Stimulated activated CD4-positive, alpha-beta T cell treated with anti-CD3 and anti-CD28 coated beads, TNF-alpha, amount 100 ng/mL, for 48 hours (primary cell): ENCODE results near the gene ITGA2B.
A peak's percentile ranks its signal among the peaks of the same experiment; 100 is the strongest.
"Not testable (repeated sequence)": the region's sequence is repeated elsewhere in the genome, so short reads cannot be mapped to it uniquely, and the experiment has no call there.

Experiments used
- DNase-seq, 3 donors: peaks; one replicate each; pipeline ENCODE4 v3.0.0-alpha.2; 2020; ENCODE audit warnings: low read depth in 3 of 3

Gene ITGA2B

DNA sequence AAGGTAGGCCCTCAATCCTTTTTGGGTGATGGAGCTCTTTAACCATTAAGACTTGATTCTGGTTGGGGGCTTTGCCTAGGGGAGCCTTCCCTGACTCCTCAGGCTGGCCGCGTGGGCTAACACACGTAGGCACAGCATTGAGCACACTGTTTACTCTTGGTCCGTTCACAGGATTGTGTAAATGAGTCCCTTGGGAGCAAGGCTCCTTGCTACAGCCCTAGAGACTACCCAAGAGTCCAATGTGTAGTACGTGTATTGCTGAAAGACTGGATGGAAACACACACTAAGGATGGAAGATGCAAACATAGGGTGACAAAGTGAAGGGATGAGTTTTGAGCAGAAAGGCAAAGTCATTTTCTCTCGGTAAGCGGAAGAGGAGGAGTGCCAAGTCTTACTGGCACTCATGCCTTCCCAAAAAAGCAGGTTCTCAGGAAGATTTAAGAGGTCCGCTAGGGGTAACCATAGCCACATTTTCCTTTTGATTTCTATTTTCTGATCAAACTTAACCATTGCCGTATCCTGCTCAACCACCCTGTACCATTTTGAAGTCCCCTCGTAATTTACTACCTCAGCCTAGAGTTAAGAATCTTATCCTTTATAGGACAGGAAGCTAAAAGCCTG, 911 bp upstream of the ITGA2B start:
- DNase-seq = no peak

- DNase-seq = no peak
Measured at GRCh38 chr17:44389723-44390202, 314 bp upstream of the ITGA2B start.

- DNase-seq = no peak
Measured at GRCh38 chr17:44387804-44388203, 1.6 kb downstream of the ITGA2B start.

DNA sequence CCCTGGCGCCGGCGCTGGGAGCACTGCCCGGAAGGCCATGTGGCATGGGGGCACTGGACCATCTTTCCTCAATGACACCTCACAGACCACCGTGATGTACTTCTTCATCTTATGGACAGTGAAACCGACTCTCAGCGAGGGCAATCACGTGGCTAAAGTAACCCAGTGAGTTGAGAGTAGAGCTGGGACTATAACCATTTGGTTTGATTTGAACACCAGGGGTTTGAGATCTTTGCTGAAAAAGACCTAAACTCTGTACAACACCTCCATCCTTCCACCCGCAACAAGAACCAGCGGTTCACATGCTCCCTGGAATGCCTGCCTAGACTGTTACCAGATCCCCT, 3.3 kb downstream of the ITGA2B start:
- no peak for DNase-seq

- peak; percentile 80 to 88 (median 81) for DNase-seq
Measured at GRCh38 chr17:44385287-44386181, 3.9 kb downstream of the ITGA2B start.

DNA sequence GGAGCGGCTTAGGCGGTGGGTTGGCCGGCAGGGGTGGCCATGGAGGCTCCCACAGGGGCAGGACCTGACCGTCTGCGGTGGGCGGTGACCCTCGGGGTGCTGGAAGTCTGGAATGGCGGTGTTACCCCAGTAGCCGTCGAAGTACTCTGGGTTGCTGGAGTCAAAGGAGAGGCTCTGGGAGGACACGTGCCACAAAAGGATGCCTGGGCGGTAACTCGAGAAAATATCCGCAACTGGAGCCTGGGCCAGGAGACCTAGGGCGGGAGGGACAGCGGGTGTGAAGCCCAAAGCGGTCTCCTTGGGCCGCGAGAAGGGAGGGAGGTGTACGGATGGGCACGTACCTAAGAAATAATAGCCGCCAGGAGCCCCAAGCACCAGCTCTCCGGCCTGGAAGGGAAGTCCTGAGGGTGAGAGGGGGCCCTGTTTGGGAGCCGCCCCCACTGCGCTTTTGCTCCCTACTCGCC, 4.6 kb downstream of the ITGA2B start:
- DNase-seq = peak in 1 of 3 donors; percentile 11

- no peak for DNase-seq
Measured at GRCh38 chr17:44384281-44384822, 5.1 kb downstream of the ITGA2B start.

DNA sequence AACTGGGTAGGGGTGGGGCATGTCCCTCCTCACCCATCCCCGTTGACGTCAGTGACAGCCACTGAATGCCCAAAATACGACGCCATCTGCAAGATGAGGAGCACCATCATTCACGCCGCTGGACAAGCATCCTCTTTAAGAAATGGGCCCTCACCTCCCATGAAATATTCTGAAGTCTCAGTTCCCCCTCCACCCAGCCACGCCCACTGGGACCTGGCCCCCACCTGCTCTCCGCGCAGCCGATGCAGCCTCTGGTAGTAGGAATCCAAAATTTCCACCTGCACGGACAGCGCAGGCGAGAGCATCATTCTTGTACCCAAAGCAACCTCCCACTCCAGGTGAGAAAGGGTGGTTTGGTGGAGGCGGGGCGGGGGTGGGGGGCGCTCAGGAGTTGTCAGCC, 5.6 kb downstream of the ITGA2B start:
- DNase-seq = no peak

GRCh38 chr17:44383363-44383762, 6.1 kb downstream of the ITGA2B start:
- DNase-seq = no peak

DNA sequence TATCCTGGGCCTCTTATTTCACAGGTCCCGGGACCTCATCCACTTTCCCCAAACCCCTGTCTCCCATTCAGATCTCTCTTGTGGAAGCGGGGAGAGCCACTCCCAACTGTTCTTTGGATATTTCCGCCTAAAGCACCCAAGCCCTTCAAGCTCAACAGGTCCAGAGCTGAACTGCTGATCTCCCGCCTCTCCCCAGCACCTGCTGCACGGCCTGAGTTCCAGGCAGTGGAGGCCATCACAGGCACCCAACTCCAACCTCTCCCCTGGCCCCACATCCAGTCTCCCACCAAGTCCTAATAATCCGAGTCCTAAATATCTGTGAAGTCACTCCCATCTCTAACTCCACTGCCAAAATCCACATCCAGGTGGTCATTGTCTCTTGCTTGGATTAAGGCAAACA, 6.5 kb downstream of the ITGA2B start:
- DNase-seq = no peak

DNA sequence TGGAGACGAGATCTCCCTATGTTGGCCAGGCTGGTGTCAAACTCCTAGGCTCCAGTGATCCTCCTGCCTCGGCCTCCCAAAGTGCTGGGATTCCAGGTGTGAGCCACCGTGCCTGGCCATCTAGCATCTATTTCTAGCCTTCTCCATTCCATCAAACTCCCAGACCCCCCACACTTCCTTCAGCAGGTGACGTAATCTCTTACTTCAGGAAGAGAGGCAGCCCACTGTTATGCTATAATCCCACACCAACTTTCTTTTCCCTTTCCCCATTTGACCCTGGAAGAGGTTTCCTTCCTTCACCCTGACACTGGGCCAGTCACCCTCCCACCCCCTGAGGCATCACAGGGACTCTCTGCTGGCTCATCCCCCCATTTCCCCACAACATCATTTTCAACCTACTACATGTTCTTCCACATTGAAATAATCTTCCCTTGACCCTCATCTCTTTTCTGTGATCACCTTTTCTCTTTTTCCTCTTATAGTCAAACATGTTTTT, 7.6 kb downstream of the ITGA2B start:
- DNase-seq = no peak

- no peak for DNase-seq
Measured at GRCh38 chr17:44380767-44381166, 8.7 kb downstream of the ITGA2B start.

- no peak for DNase-seq
Measured at GRCh38 chr17:44379887-44380286, 9.6 kb downstream of the ITGA2B start.

- no peak for DNase-seq
Measured at GRCh38 chr17:44378171-44378705, 11.2 kb downstream of the ITGA2B start.

DNA sequence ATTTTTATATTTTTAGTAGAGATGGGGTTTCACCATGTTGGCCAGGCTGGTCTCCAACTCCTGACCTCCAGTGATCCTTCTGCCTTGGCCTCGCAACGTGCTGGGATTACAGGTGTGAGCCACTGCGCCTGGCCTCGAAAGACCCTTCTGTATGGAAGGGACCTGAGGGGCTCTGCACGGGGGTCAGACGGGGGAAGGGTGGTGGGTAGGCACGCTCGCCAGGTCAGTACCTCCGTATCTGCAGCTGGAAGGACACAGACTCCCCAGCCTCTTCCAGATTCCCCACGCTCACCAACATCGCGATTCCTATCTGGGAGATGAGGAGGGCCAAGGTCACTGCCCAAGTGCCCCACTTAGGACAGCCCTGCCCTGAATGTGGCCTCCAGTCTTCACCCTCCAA, 12.7 kb downstream of the ITGA2B start:
- DNase-seq = no peak

DNA sequence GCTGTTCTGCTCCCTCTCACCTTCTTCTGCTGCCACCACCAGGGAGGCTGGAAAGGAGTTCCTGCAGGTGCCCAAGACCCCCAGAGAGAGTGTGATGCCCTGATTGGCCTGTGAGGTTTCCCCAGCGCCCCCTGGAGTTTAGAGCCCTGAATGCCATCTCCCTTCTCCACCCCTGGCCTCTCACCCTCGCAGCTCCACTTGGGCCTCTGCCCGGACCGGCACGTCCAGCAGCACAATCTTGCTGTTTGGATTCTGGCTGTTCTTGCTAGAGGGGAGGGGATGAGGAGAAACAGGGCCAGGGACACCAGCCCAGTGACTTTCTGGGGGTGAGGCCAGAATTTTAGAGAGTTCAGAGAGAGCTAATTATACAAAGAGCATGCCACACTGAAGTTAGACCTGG, 13.3 kb downstream of the ITGA2B start:
- DNase-seq = peak in 1 of 3 donors; percentile 26

- no peak for DNase-seq
Measured at GRCh38 chr17:44375196-44376017, 14.0 kb downstream of the ITGA2B start.

DNA sequence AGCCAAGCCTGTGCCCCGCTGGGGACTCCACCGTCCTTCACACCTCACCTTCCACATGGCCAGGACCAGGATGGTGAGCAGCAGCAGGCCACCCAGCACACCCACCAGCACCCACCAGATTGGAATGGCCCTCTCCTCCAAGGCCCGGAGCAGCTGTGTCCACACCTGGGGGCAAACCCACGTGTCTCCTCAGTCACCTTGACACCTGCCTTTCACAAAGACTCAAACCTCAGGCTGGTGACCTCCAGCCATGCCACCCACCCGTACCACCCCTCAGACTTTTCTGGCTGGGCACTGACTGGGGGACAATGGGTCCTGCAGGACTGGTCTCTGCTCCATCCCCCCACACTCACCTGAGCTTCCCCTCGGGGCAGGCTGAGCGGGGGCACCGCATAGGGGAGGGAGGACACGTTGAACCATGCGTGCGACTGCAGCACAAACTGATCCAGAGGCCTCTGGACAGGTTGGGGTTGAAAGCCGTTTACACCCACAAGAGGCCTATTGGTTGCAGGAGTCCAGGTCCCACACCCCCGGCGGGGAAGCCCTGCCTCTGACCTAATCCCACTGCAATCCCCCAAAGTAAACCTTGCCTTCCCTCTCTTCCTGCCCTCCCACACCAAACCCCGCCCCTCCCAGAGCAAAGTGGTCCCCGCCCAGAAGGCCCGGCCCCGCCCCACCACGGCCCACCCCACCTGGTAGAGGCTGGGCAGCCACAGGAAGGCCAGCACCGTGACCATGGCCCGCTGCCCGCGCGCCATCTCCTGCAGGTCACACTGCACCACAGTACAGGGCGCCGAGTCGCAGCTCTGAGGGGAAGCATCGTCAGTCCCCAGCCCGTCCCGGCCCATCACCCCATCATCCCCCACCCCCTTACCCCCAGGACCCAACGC, 14.9 kb downstream of the ITGA2B start:
- DNase-seq = no peak

DNA sequence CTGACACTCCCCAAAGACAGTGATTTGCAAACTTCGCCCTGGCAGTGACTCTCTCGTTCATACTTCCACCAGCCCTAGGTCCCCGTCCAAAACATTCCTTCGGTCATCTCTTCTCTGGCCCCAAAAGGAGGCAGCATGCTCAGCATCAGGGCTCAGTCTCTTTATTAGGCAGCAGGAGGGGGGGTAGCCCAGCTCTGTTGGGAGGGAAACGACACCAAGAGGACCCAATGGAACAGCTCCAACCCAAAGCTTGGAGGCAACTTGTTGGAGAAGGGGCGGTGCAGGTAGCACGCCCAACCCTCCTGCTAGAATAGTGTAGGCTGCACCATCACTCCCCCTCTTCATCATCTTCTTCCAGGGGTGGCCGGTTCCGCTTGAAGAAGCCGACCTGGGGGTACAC, 17.4 kb downstream of the ITGA2B start:
- no peak for DNase-seq

DNA sequence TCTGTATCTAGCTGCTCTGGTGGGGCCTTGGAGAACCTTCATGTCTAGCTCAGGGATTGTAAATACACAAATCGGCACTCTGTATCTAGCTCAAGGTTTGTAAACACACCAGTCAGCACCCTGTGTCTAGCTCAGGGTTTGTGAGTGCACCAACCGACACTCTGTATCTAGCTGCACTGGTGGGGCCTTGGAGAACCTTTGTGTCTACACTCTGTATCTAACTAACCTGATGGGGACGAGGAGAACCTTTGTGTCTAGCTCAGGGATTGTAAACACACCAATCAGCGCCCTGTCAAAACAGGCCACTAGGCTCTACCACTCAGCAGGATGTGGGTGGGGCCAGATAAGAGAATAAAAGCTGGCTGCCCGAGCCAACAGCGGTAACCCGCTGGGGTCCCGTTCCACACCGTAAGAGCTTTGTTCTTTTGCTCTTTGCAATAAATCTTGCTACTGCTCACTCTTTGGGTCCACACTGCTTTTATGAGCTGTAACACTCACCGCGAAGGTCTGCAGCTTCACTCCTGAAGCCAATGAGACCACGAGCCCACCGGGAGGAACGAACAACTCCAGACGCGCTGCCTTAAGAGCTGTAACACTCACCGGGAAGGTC, 19.9 kb downstream of the ITGA2B start:
- DNase-seq = not testable (repeated sequence)
